Naive thymus-derived CD4-positive, alpha-beta T cell (primary cell): Measurements from ENCODE around the gene STATH. TPM values are rescaled to one million over a fixed set of nuclear protein-coding genes. Genes with fewer than 3 reads are reported as not detected.

Experiments
- ATAC-seq: fragments of 150-1000 bp; cut with Tn5 transposase; 2 replicates; pipeline ENCODE4 v1.10.0; 2021; ENCODE audit warnings: mild to moderate bottlenecking, moderate library complexity
- CTCF ChIA-PET: fragments of 350-600 bp; sonication (Branson Sonifier 250); formaldehyde crosslinking; loops from one replicate; lab custom pipeline; 2021; ENCODE audit warnings: antibody characterized with exemption; lab: Charles Lee
- POLR2A ChIA-PET: fragments of 350-600 bp; sonication (Branson Sonifier 250); formaldehyde crosslinking; loops from one replicate; lab custom pipeline; 2021; ENCODE audit warnings: antibody characterized with exemption, inconsistent platforms; lab: Charles Lee
- DNase-seq, 9 donors: peaks; one replicate each; pipeline versions ENCODE4 v3.0.0 to v3.0.0-alpha.2; 2020 to 2022; ENCODE audit warnings: mixed read lengths in 1 of 9
- H3K27ac ChIP-seq: one replicate; pipeline ENCODE4 v1.7.0; 2013; ENCODE audit warnings: mild to moderate bottlenecking, low read depth, low read length, moderate library complexity
- H3K27me3 ChIP-seq, 2 donors: one replicate each; pipeline ENCODE4 v1.7.0; 2013; ENCODE audit warnings: low read length in 2 of 2, mild to moderate bottlenecking in 2 of 2, moderate library complexity in 2 of 2; ENCODE audit not compliant: control insufficient read depth in 2 of 2, insufficient read depth in 2 of 2
- H3K36me3 ChIP-seq, 3 experiments: 1 replicate in 2 of 3; 2 replicates in 1 of 3; pipeline ENCODE4 v1.7.0; 2013; ENCODE audit warnings: low read length in 3 of 3, mild to moderate bottlenecking in 3 of 3, moderate library complexity in 1 of 3; ENCODE audit not compliant: insufficient read depth in 3 of 3, control insufficient read depth in 2 of 3
- H3K4me1 ChIP-seq, 2 donors: one replicate each; pipeline ENCODE4 v1.7.0; 2013; ENCODE audit warnings: low read length in 2 of 2, mild to moderate bottlenecking in 2 of 2, moderate library complexity in 1 of 2; ENCODE audit not compliant: control insufficient read depth in 2 of 2, insufficient read depth in 2 of 2
- H3K4me3 ChIP-seq: 2 replicates; pipeline ENCODE4 v1.7.0; 2013; ENCODE audit warnings: mild to moderate bottlenecking, low read length
- H3K9me3 ChIP-seq, 3 experiments: 1 replicate in 2 of 3; 2 replicates in 1 of 3; pipeline ENCODE4 v1.7.0; 2013; ENCODE audit warnings: low read length in 3 of 3; ENCODE audit not compliant: control insufficient read depth in 2 of 3
- H3K27ac Mint-ChIP-seq, 9 donors: one replicate each; pipeline ENCODE4 v1.8.0; 2020 to 2022; ENCODE audit warnings: mixed read lengths in 9 of 9, mild to moderate bottlenecking in 8 of 9, moderate library complexity in 5 of 9, inconsistent platforms in 2 of 9
- H3K27me3 Mint-ChIP-seq, 5 donors: one replicate each; pipeline ENCODE4 v1.8.0; 2021 to 2022; ENCODE audit warnings: mixed read lengths in 5 of 5, mild to moderate bottlenecking in 1 of 5
- H3K36me3 Mint-ChIP-seq, 5 donors: one replicate each; pipeline ENCODE4 v1.8.0; 2020 to 2022; ENCODE audit warnings: mixed read lengths in 5 of 5, mild to moderate bottlenecking in 3 of 5, inconsistent platforms in 1 of 5
- H3K4me1 Mint-ChIP-seq, 7 donors: one replicate each; pipeline ENCODE4 v1.8.0; 2020 to 2022; ENCODE audit warnings: mixed read lengths in 7 of 7, mild to moderate bottlenecking in 3 of 7, inconsistent platforms in 1 of 7
- H3K4me3 Mint-ChIP-seq, 10 donors: one replicate each; pipeline ENCODE4 v1.8.0; 2020 to 2022; ENCODE audit warnings: mild to moderate bottlenecking in 10 of 10, mixed read lengths in 10 of 10, moderate library complexity in 6 of 10, inconsistent platforms in 2 of 10
- H3K9me3 Mint-ChIP-seq, 11 donors: one replicate each; pipeline ENCODE4 v1.8.0; 2020 to 2022; ENCODE audit warnings: mixed read lengths in 11 of 11, mild to moderate bottlenecking in 4 of 11, inconsistent platforms in 1 of 11, moderate library complexity in 1 of 11
- intact Hi-C, 2 donors: fragments of 100-400 bp; cut with micrococcal nuclease; formaldehyde crosslinking; loops; one replicate each; pipeline ENCODE4 v1.15.1; 2023
- polyA plus RNA-seq, 2 donors: library from polyadenylated mRNA; unstranded; fragments of 300-500 nt; fragmentation: Illumina TruSeq; gene quantifications; one replicate each; pipeline ENCODE4 v1.2.3, GENCODE V29; 2021
- total RNA-seq, 6 experiments: library from RNA in 5 of 6; stranded (reverse) in 5 of 6; gene quantifications; 1 replicate in 5 of 6; 2 replicates in 1 of 6; pipeline ENCODE4 v1.2.3 and lab custom pipeline; 2021 to 2026

STATH gene, protein sequence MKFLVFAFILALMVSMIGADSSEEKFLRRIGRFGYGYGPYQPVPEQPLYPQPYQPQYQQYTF
- total RNA-seq (not detected), polyA plus RNA-seq (not detected), total RNA-seq (lab: John Stamatoyannopoulos, UW) (not detected)

DNA sequence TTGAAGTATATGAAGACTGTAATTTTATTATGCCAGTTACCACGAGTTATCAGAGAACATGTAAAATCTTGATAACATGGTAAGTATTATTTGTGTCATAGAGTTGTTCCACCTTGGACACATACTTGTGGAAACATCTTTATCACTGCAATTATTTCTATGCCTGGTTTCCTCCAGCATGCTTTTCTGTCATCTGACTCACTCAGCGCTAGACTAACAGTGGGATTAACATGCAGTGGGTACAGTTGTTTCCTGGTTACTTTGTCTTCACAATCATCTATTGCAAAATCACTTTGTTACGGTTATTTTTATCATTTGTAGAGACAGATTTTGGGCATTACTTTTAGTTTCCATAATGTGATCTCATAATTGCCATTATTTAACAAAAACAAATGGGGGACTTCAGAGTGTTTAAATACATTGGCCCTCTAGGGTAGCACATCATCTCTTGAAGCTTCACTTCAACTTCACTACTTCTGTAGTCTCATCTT, at the start of gene STATH:
Gene STATH (plus strand): TSS at position 441 of the 491 bp plus-strand sequence. CDS start 2,472 bp downstream, outside the sequence.
- Mint-ChIP-seq H3K4me3 (no peak within 1 kb of the TSS), H3K36me3 (no peaks in the 10 kb centered on the region)
- intact Hi-C loops = no loop called here

DNA sequence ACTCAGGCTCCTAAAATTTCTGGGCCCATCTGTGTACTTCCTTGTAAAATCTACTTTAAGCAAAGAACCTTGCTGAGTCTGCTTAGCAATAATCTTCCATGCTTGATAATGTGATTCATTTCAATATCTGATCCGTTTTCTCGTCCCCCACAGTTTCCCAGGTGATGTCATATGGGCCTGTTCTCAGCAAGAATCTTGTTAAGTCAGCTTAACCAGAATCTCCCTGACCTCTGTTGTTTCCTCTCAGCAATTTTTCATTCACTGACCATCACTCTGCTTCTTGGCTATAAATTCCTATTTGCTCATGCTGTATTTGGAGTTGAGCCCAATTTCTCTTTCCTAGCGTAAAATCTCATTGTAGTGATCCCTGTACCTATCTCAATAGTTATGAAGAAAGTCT, 44.2 kb upstream of the STATH start:
- ATAC-seq = no peak
- H3K9me3 ChIP-seq = no peaks in the 10 kb centered on the region
- no peaks in the 10 kb centered on the region for H3K27me3 ChIP-seq
- no peaks in the 10 kb centered on the region for H3K4me1 ChIP-seq
- intact Hi-C loops = no loop called here
- ChIA-PET CTCF (no interaction called here), POLR2A (no interaction called here)
- Mint-ChIP-seq H3K4me3 (no peak overlapping the region), H3K36me3 (no peaks in the 10 kb centered on the region), H3K27ac (no peak overlapping the region), H3K4me1 (no peaks in the 10 kb centered on the region), H3K9me3 (peaks cover 0 to 10% (median 0%) of the 10 kb centered on the region in 11 donors), H3K27me3 (peaks cover 0 to 13% (median 8%) of the 10 kb centered on the region in 5 donors)
- no peak for DNase-seq
- H3K27ac ChIP-seq = no peak overlapping the region
- no peaks in the 10 kb centered on the region for H3K36me3 ChIP-seq
- H3K4me3 ChIP-seq = no peak overlapping the region

More for the DNA sequence above, at the start of gene STATH:
- Histone ChIP-seq H3K9me3 (no peaks in the 10 kb centered on the region), H3K27me3 (no peaks in the 10 kb centered on the region), H3K4me3 (no peak within 1 kb of the TSS), H3K36me3 (no peaks in the 10 kb centered on the region), H3K4me1 (no peaks in the 10 kb centered on the region), H3K27ac (no peak within 1 kb of the TSS)
- ATAC-seq (no peak), DNase-seq (no peak)
- H3K9me3 Mint-ChIP-seq = no peaks in the 10 kb centered on the region
- no peaks in the 10 kb centered on the region for H3K4me1 Mint-ChIP-seq
- ChIA-PET POLR2A (no interaction called here), CTCF (no interaction called here)
- H3K27me3 Mint-ChIP-seq = peaks cover 0 to 5% (median 0%) of the 10 kb centered on the region in 5 donors
- no peak within 1 kb of the TSS for H3K27ac Mint-ChIP-seq

DNA sequence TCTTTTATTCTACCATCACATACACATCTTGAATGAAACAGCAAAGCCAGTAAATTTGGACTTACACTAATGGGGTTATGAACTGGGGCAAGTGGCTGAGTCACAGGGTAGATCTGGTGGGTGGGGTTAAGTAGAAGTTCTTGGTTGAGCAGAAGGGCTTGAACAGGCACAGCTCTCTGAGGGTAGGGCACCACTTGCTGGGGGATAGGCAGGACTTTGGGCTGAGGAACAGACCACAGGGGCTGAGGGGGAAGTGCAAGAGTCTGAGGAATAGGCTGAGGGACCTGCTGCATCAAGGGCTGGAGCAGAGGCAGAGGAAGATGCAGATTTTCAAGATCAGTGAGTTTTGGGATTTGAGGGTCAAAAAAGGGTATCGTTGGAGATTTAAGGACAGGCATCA, 38.6 kb upstream of the STATH start:
- peaks cover 0 to 4% (median 0%) of the 10 kb centered on the region in 11 donors for H3K9me3 Mint-ChIP-seq
- ChIA-PET POLR2A (no interaction called here), CTCF (no interaction called here)
- Histone ChIP-seq H3K9me3 (no peaks in the 10 kb centered on the region), H3K4me3 (no peak overlapping the region), H3K27ac (no peak overlapping the region), H3K36me3 (no peaks in the 10 kb centered on the region), H3K27me3 (no peaks in the 10 kb centered on the region), H3K4me1 (no peaks in the 10 kb centered on the region)
- intact Hi-C loops = no loop called here
- ATAC-seq = no peak
- H3K27me3 Mint-ChIP-seq = peaks cover 0 to 22% (median 7%) of the 10 kb centered on the region in 5 donors
- DNase-seq = no peak
- no peak overlapping the region for H3K4me3 Mint-ChIP-seq
- H3K27ac Mint-ChIP-seq = peak overlapping the region in 1 of 9 donors; percentile 69
- H3K36me3 Mint-ChIP-seq = no peaks in the 10 kb centered on the region
- H3K4me1 Mint-ChIP-seq = no peaks in the 10 kb centered on the region

DNA sequence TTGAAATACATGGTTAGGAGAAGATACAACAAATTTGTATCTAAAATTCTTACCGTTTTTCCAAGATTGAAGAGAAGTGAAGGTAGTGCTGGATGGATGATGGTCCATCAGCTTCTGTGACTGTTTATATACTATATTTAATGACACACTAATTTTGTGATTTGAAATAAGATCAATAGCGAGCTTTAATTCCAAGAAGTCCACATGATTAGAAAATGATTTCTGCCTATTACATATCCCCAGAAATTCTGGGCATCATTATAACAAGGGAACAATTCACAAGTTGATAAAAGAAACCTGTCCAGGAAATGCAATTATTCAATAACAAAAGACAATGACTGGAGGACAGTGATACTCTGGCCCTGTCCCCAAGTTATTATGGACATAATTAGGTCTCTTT, 30.1 kb upstream of the STATH start, which contains the start of gene CSN2:
Gene CSN2 (minus strand): TSS at position 101 of the 400 bp plus-strand sequence. CDS start 4,733 bp downstream, outside the sequence.
- ChIA-PET POLR2A (no interaction called here), CTCF (no interaction called here)
- Mint-ChIP-seq H3K9me3 (peaks cover 0 to 6% (median 0%) of the 10 kb centered on the region in 11 donors), H3K27ac (no peak within 1 kb of the TSS), H3K4me1 (no peaks in the 10 kb centered on the region), H3K36me3 (no peaks in the 10 kb centered on the region), H3K27me3 (peaks cover 0 to 6% (median 0%) of the 10 kb centered on the region in 5 donors), H3K4me3 (no peak within 1 kb of the TSS)
- intact Hi-C loops = no loop called here
- no peaks in the 10 kb centered on the region for H3K9me3 ChIP-seq
- no peaks in the 10 kb centered on the region for H3K27me3 ChIP-seq
- no peak for ATAC-seq
- no peak within 1 kb of the TSS for H3K27ac ChIP-seq
- DNase-seq = no peak
- no peak within 1 kb of the TSS for H3K4me3 ChIP-seq
- H3K4me1 ChIP-seq = no peaks in the 10 kb centered on the region
- no peaks in the 10 kb centered on the region for H3K36me3 ChIP-seq

DNA sequence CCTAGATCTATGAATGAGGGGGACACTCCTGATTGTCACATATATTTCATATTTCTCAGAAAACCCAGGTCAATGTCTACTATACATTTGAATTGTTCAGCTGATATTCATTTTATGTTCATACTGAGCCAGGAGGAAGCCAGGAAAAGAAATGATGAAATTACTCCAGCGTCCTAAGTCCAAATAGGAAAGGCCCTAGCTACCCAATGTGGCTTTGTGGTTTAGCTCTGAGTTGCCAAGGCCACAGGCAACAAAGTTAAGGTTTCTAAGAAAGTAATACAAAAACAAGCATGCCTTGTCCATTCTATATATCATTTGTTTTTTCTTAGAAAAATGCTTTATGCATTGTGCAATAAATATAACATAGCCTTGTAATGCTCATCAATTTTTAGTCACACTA, 25.7 kb upstream of the STATH start:
- Mint-ChIP-seq H3K9me3 (peaks cover 0 to 5% (median 0%) of the 10 kb centered on the region in 11 donors), H3K27ac (no peak overlapping the region), H3K36me3 (no peaks in the 10 kb centered on the region), H3K27me3 (peaks cover 0 to 6% (median 0%) of the 10 kb centered on the region in 5 donors), H3K4me1 (no peaks in the 10 kb centered on the region), H3K4me3 (no peak overlapping the region)
- no peaks in the 10 kb centered on the region for H3K27me3 ChIP-seq
- ATAC-seq = no peak
- DNase-seq = no peak
- CTCF ChIA-PET = no interaction called here
- H3K4me3 ChIP-seq = no peak overlapping the region
- no peak overlapping the region for H3K27ac ChIP-seq
- intact Hi-C loops = no loop called here
- no peaks in the 10 kb centered on the region for H3K9me3 ChIP-seq
- H3K4me1 ChIP-seq = no peaks in the 10 kb centered on the region
- POLR2A ChIA-PET = no interaction called here
- no peaks in the 10 kb centered on the region for H3K36me3 ChIP-seq

DNA sequence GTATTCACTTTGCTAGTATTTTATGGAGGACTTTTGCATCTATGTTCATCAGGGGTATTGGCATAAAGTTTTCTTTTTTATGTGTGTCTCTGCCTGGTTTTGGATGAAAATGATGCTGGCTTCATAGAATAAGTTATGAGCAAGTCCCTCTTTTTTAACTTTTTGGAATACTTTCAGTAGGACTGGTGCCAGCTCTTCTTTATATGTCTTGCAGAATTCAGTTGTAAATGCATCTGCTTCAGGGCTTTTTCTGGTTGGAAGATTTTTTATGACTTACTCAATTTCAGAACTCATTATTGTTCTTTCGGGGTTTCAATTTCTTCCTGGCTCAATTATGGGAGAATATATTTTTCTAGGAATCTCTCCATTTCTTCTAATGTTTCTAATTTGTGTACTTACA, 21.1 kb upstream of the STATH start:
- Histone ChIP-seq H3K27ac (no peak overlapping the region), H3K27me3 (no peaks in the 10 kb centered on the region), H3K4me1 (no peaks in the 10 kb centered on the region), H3K36me3 (no peaks in the 10 kb centered on the region), H3K9me3 (no peaks in the 10 kb centered on the region), H3K4me3 (no peak overlapping the region)
- DNase-seq (no peak), ATAC-seq (no peak)
- H3K27me3 Mint-ChIP-seq = peaks cover 0 to 12% (median 6%) of the 10 kb centered on the region in 5 donors
- H3K9me3 Mint-ChIP-seq = peaks cover 0 to 5% (median 0%) of the 10 kb centered on the region in 11 donors
- CTCF ChIA-PET = no interaction called here
- POLR2A ChIA-PET = no interaction called here
- H3K36me3 Mint-ChIP-seq = no peaks in the 10 kb centered on the region
- no peaks in the 10 kb centered on the region for H3K4me1 Mint-ChIP-seq
- no peak overlapping the region for H3K4me3 Mint-ChIP-seq
- intact Hi-C loops = no loop called here
- no peak overlapping the region for H3K27ac Mint-ChIP-seq

DNA sequence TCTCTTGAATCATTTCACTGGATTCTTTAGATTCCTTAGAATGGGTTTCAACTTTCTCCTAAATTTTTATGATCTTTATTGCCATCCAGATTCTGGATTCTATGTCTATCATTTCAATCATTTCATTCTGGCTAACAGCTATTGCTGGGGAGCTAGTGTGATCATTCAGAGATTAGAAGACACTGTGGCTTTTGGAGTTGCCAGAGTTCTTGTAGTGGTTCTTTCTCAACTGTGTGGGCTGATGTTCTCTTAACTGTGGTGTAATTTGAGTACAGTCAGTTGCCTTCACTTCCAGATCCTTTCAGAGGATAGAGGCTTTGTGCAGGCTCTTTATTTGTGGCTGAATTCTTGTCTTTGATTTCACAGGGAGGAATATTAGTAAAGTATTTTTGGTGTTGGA, 18.2 kb upstream of the STATH start:
- CTCF ChIA-PET = no interaction called here
- no peaks in the 10 kb centered on the region for H3K4me1 Mint-ChIP-seq
- H3K27me3 ChIP-seq = no peaks in the 10 kb centered on the region
- POLR2A ChIA-PET = no interaction called here
- ATAC-seq (no peak), DNase-seq (no peak)
- no peak overlapping the region for H3K4me3 ChIP-seq
- H3K27ac Mint-ChIP-seq = no peak overlapping the region
- no peaks in the 10 kb centered on the region for H3K9me3 ChIP-seq
- intact Hi-C loops = no loop called here
- H3K9me3 Mint-ChIP-seq = peaks cover 0 to 5% (median 0%) of the 10 kb centered on the region in 11 donors
- no peak overlapping the region for H3K27ac ChIP-seq
- no peaks in the 10 kb centered on the region for H3K36me3 Mint-ChIP-seq
- H3K4me1 ChIP-seq = no peaks in the 10 kb centered on the region
- H3K27me3 Mint-ChIP-seq = peaks cover 0 to 12% (median 6%) of the 10 kb centered on the region in 5 donors
- H3K4me3 Mint-ChIP-seq = no peak overlapping the region
- no peaks in the 10 kb centered on the region for H3K36me3 ChIP-seq
